Hepatocyte (in vitro differentiated cells): Measurements from ENCODE around the gene ROBO4.

Experiments used
- EZH2 ChIP-seq: fragments of 200-600 bp; sonication (generic); IDR thresholded peaks from 2 replicates; pipeline ENCODE4 v1.6.1; 2016; ENCODE audit warnings: antibody characterized with exemption, mild to moderate bottlenecking, borderline replicate concordance
- EZH2phosphoT487 ChIP-seq: fragments of 200-600 bp; sonication (generic); IDR thresholded peaks from one replicate; pipeline ENCODE4 v1.6.1; 2018; ENCODE audit warnings: antibody characterized with exemption, mild to moderate bottlenecking, low read depth, moderate library complexity; ENCODE audit not compliant: unreplicated experiment, severe bottlenecking
- TF ChIP-seq, protein P1 (sequence below): fragments of 200-600 bp; sonication (generic); IDR thresholded peaks from 2 replicates; pipeline ENCODE4 v1.5.1; 2016; ENCODE audit warnings: antibody characterized with exemption, mild to moderate bottlenecking; ENCODE audit not compliant: poor library complexity

GRCh38 chr11:124897674-124898262 is at the start of gene ROBO4:
- TF ChIP-seq, protein P1, sequence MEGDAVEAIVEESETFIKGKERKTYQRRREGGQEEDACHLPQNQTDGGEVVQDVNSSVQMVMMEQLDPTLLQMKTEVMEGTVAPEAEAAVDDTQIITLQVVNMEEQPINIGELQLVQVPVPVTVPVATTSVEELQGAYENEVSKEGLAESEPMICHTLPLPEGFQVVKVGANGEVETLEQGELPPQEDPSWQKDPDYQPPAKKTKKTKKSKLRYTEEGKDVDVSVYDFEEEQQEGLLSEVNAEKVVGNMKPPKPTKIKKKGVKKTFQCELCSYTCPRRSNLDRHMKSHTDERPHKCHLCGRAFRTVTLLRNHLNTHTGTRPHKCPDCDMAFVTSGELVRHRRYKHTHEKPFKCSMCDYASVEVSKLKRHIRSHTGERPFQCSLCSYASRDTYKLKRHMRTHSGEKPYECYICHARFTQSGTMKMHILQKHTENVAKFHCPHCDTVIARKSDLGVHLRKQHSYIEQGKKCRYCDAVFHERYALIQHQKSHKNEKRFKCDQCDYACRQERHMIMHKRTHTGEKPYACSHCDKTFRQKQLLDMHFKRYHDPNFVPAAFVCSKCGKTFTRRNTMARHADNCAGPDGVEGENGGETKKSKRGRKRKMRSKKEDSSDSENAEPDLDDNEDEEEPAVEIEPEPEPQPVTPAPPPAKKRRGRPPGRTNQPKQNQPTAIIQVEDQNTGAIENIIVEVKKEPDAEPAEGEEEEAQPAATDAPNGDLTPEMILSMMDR: no peak
- TF ChIP-seq EZH2 (no peak), EZH2phosphoT487 (no peak)
